DMS 273 treated with DMSO at 0.1 percent for 48 hours (cell line): Measurements from ENCODE around the gene ADAMTS14.
"Not testable (repeated sequence)": the region's sequence is repeated elsewhere in the genome, so short reads cannot be mapped to it uniquely, and the experiment has no call there.

Experiments
- DNase-seq: peaks from one replicate; lab custom pipeline; 2025; lab: John Stamatoyannopoulos, UW

The ADAMTS14 gene

DNA sequence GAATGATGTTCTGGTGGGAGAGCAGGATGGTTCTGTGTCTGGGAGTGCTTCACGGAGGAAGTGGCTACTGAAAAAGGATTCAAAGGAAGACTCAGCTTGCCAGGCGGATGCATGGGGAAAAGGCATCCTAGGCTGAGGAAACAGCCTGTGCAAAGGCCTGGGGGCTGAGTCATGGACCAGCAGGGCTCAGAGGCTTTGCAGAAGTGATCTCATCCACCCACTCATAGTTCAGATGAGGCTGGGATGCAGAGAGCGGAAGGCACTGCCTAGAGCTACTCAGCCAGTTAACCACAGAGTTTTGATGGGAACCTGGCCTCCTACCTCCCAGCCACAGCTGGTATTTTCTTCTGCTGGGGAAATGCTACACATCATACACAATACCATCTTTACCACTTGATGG, 15.8 kb upstream of the ADAMTS14 start:
- no peak for DNase-seq

GRCh38 chr10:70657041-70657440, 15.3 kb upstream of the ADAMTS14 start:
- DNase-seq: no peak

- DNase-seq: no peak
Observed at GRCh38 chr10:70658582-70659136, 13.6 kb upstream of the ADAMTS14 start.

DNA sequence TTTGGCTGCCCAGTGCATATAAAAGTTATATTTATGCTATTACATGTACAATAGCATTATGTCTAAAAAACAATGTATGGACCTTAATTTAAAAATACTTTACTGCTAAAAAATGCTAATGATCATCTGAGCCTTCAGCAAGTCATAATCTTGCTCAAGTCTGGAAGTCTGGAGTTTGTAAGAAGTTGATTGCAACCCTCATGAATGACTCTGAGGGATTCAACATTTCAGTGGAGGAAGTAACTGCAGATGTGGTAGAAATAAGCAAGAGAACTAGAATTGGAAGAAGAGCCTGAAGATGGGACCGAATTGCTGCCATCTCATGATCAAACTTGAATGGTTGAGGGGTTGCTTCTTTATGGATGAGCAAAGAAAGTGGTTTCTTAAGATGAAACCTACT, 13.0 kb upstream of the ADAMTS14 start:
- DNase-seq: no peak

DNA sequence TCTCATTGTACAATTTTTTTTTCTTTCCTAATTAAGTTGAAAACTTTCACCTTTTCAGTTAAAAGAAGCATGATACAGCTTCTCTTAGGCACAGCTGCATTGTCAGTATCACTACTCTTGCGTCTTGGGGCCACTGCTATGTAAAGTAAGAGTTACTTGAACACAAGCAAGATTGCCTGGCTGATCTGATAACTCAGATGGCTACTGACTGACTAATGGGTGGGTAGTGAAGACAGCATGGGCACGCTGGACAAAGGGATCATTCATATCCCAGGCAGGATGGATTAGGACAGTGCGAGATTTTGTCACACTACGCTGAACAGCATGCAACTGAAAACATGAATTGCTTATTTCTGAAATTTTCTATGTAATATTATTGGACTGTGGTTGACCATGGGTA, 11.6 kb upstream of the ADAMTS14 start:
- DNase-seq: no peak

- DNase-seq: no peak
Observed at GRCh38 chr10:70661623-70662361, 10.5 kb upstream of the ADAMTS14 start.

DNA sequence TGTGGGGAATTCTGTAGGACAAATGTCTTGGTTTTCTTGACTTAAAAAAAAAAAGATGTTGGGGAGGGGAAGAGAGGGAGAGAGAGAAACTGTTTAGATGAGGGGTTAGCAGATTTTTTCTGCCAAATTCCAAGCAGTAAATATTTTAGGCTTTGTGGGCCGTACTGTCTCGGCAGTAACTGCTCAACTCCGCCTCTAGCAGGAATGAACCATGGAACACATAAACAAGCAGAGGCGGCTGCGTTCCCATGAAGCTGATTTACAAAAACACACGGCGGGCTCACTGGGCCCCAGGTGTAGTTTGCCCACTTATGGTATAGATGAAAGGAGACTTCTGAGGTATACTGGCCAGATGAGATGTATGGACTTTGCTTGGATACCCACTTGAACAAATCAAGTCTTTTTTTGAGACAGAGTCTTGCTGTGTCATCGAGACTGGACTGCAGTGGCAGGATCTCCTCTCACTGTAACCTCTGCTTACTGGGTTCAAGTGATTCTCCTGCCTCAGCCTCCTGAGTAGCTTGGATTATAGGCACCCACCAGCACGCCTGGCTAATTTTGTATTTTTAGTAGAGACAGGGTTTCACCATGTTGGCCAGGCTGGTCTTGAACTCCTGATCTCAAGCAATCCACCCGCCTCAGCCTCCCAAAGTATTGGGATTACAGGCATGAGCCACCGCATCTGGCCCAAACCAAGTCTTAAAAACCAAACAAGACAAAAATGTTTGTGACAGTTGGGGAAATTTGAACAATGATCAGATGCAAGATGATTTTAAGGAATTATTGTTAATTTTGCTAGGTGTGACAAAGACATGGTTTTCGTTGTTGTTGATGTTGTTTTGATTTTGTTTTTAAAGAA, 9.7 kb upstream of the ADAMTS14 start:
- no peak for DNase-seq

DNA sequence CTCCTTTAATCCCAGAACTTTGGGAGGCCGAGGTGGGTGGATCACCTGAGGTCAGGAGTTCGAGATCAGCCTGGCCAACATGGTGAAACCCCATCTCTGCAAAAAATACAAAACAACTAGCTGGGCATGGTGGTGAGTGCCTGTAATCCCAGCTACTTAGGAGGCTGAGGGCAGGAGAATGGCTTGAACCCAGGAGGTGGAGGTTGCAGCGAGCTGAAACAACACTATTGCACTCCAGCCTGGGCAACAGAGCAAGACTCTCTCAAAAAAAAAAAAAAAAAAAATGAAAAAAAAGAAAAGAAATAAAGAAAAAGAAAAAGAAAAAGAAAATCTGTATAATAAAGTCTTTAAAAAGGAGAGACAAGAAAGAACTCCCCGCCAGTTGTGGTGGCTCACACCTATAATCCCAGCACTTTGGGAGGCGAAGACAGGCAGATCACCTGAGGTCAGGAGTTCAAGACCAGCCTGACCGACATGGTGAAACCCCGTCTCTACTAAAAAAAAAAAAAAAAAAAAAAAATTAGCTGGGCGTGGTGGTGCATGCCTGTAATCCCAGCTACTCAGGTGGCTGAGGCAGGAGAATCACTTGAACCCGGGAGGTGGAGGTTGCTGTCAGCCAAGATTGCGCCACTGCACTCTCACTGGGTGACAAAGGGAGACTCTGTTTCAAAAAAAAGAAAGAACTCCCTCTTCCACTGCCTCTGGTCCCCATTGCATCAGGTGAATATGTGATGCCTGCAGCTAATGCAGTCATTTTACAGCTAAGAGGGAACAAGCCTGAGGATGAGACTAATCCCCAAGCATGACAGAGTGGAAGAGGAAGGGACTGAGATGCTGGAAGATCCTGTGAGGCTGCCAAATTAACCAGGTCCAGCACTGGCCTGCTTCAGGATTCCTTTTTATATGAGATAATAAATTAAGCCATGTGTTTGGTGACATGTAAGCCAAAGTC, 8.6 kb upstream of the ADAMTS14 start:
- DNase-seq: not testable (repeated sequence)

GRCh38 chr10:70664702-70665195, 7.6 kb upstream of the ADAMTS14 start:
- DNase-seq: no peak

GRCh38 chr10:70666960-70667798, 5.1 kb upstream of the ADAMTS14 start:
- no peak for DNase-seq

DNA sequence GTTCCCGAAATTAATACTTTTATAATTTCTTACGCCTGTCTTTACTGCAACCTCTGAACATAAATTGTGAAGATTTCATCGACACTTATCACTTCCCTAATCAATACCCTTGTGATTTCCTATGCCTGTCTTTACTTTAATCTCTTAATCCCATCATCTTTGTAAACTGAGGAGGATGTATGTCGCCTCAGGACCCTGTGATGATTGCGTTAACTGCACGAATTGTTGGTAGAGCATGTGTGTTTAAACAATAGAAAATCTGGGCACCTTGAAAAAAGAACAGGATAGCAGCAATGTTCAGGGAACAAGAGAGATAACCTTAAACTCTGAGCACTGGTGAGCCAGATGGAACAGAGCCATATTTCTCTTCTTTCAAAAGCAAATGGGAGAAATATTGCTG, 4.5 kb upstream of the ADAMTS14 start:
- not testable (repeated sequence) for DNase-seq

GRCh38 chr10:70668454-70668970, 3.8 kb upstream of the ADAMTS14 start:
- no peak for DNase-seq

- no peak for DNase-seq
Observed at GRCh38 chr10:70669015-70669414, 3.3 kb upstream of the ADAMTS14 start.

DNA sequence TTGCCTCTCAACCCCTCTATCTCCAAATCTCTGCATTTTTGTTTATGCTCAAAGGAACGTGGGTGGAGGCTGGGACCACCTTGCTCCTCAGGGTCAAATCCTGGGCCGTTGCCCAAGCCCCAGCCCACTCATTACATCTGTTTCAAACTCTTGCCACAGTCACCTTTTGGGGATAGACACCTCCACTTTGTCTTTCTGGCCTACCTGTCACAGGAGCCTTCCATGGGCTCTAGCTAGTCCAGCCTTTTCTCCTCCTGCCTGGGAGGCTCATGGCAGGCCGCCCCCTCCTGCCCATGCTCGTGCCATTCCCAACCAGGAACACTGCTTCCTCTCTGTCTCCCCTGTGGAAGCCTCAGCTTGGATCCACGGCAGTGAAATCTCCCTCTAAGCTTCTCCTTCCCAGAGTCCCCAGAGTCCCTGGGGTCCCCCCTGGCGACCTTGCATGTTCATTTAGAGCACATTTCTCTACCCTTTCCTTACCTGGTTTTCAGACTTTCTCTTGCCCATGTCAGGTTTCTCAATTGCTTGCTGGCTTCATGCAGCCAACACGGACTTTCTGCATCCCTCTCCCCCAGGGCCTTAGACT, 2.5 kb upstream of the ADAMTS14 start:
- no peak for DNase-seq

- no peak for DNase-seq
Observed at GRCh38 chr10:70671619-70672164, 614 bp upstream of the ADAMTS14 start.

GRCh38 chr10:70673043-70673928, 980 bp downstream of the ADAMTS14 start:
- DNase-seq: no peak

- no peak for DNase-seq
Observed at GRCh38 chr10:70673929-70674559, 1.7 kb downstream of the ADAMTS14 start.
